CD14-positive monocyte (primary cell): ENCODE data around the gene SMYD3. TPM values are rescaled to one million over a fixed set of nuclear protein-coding genes. Genes with fewer than 3 reads are reported as not detected.

Experiments used
- DNase-seq, 3 donors: peaks; one replicate each; pipeline ENCODE4 v3.0.0-alpha.2; 2011 to 2022
- H2AFZ ChIP-seq: 2 replicates; pipeline ENCODE4 v1.6.0; 2012; ENCODE audit warnings: mild to moderate bottlenecking, low read depth, low read length, inconsistent platforms; ENCODE audit not compliant: insufficient read depth, poor library complexity, severe bottlenecking
- H3K27ac ChIP-seq, 2 donors: 1 replicate in 1 of 2; 2 replicates in 1 of 2; pipeline ENCODE4 v1.5.1; 2012 to 2013; ENCODE audit warnings: low read length in 2 of 2, control low read depth in 1 of 2, inconsistent platforms in 1 of 2, low read depth in 1 of 2, mild to moderate bottlenecking in 1 of 2
- H3K27me3 ChIP-seq, 2 donors: one replicate each; pipeline versions ENCODE4 v1.6.0 to v1.6.1; 2011 to 2013; ENCODE audit warnings: low read length in 2 of 2; ENCODE audit not compliant: control insufficient read depth in 2 of 2, insufficient read depth in 2 of 2
- H3K36me3 ChIP-seq, 2 donors: replicated peaks in 1 of 2; 1 replicate in 1 of 2; 2 replicates in 1 of 2; pipeline versions ENCODE4 v1.5.1 to v1.6.1; 2012 to 2013; ENCODE audit warnings: low read length in 2 of 2, control low read depth in 1 of 2, inconsistent platforms in 1 of 2, mild to moderate bottlenecking in 1 of 2; ENCODE audit not compliant: insufficient read depth in 2 of 2, control insufficient read depth in 1 of 2
- H3K4me1 ChIP-seq, 2 donors: 1 replicate in 1 of 2; 2 replicates in 1 of 2; pipeline versions ENCODE4 v1.5.1 to v1.6.1; 2012 to 2013; ENCODE audit warnings: low read length in 2 of 2, control low read depth in 1 of 2, inconsistent platforms in 1 of 2, mild to moderate bottlenecking in 1 of 2, moderate library complexity in 1 of 2; ENCODE audit not compliant: insufficient read depth in 2 of 2, control insufficient read depth in 1 of 2
- H3K4me2 ChIP-seq: replicated peaks from 2 replicates; pipeline ENCODE3; 2012; ENCODE audit warnings: low read length, moderate library complexity, mild to moderate bottlenecking; ENCODE audit not compliant: poor library complexity, severe bottlenecking; ENCODE audit errors: extremely low read depth
- H3K4me3 ChIP-seq, 3 experiments: fragments of 200-600 bp in 1 of 3; sonication (generic) in 1 of 3; replicated peaks in 1 of 3; 1 replicate in 2 of 3; 2 replicates in 1 of 3; pipeline ENCODE4 v1.5.1; 2011 to 2013; ENCODE audit warnings: low read length in 3 of 3, mild to moderate bottlenecking in 3 of 3, control low read depth in 2 of 3, low read depth in 2 of 3, inconsistent platforms in 1 of 3, moderate library complexity in 1 of 3
- H3K79me2 ChIP-seq: 2 replicates; pipeline ENCODE4 v1.6.0; 2012; ENCODE audit warnings: mild to moderate bottlenecking, control low read depth, inconsistent platforms, low read length, moderate library complexity; ENCODE audit not compliant: insufficient read depth
- H3K9ac ChIP-seq: 2 replicates; pipeline ENCODE4 v1.6.0; 2017; ENCODE audit warnings: low read length, mild to moderate bottlenecking; ENCODE audit not compliant: insufficient read depth, poor library complexity, severe bottlenecking
- H3K9me3 ChIP-seq, 2 donors: replicated peaks in 1 of 2; 1 replicate in 1 of 2; 2 replicates in 1 of 2; pipeline versions ENCODE4 v1.5.1 to v1.6.1; 2012 to 2013; ENCODE audit warnings: low read length in 2 of 2, control low read depth in 1 of 2; ENCODE audit not compliant: control insufficient read depth in 1 of 2, insufficient read depth in 1 of 2
- H4K20me1 ChIP-seq: 2 replicates; pipeline ENCODE4 v1.6.0; 2012; ENCODE audit warnings: mild to moderate bottlenecking, low read length, control low read depth, moderate library complexity; ENCODE audit not compliant: insufficient read depth
- H3K27ac Mint-ChIP-seq, 7 donors: one replicate each; pipeline ENCODE4 v1.8.0; 2020; ENCODE audit warnings: mild to moderate bottlenecking in 7 of 7, mixed read lengths in 7 of 7, moderate library complexity in 6 of 7, inconsistent platforms in 2 of 7
- H3K27me3 Mint-ChIP-seq, 3 donors: one replicate each; pipeline ENCODE4 v1.8.0; 2021 to 2022; ENCODE audit warnings: low read depth in 3 of 3, mild to moderate bottlenecking in 3 of 3, mixed read lengths in 3 of 3, moderate library complexity in 3 of 3, inconsistent platforms in 1 of 3
- H3K36me3 Mint-ChIP-seq, 2 donors: one replicate each; pipeline ENCODE4 v1.8.0; 2020; ENCODE audit warnings: mixed read lengths in 2 of 2, inconsistent platforms in 1 of 2, mild to moderate bottlenecking in 1 of 2
- H3K4me1 Mint-ChIP-seq: one replicate; pipeline ENCODE4 v1.8.0; 2020; ENCODE audit warnings: mild to moderate bottlenecking, mixed read lengths
- H3K4me3 Mint-ChIP-seq, 2 donors: one replicate each; pipeline ENCODE4 v1.8.0; 2020; ENCODE audit warnings: mild to moderate bottlenecking in 2 of 2, mixed read lengths in 2 of 2, moderate library complexity in 1 of 2
- H3K9me3 Mint-ChIP-seq, 7 donors: one replicate each; pipeline ENCODE4 v1.8.0; 2020 to 2022; ENCODE audit warnings: mixed read lengths in 7 of 7, mild to moderate bottlenecking in 6 of 7, moderate library complexity in 6 of 7, inconsistent platforms in 2 of 7
- WGBS: methylation state at CpG from one replicate; pipeline ENCODE4 v1.1.5; 2013; ENCODE audit warnings: missing lambda C conversion rate; ENCODE audit not compliant: insufficient coverage; 5-methylcytosine and 5-hydroxymethylcytosine counted together
- intact Hi-C, 2 donors: fragments of 100-400 bp; cut with micrococcal nuclease; formaldehyde crosslinking; loops; one replicate each; pipeline versions ENCODE4 v1.15.0 to v1.15.1; 2023
- polyA plus RNA-seq, 3 donors: library from polyadenylated mRNA; depleted of rRNA in 1 of 3; unstranded in 2 of 3; stranded (reverse) in 1 of 3; fragments of 300-500 nt in 2 of 3; fragments of >200 nt in 1 of 3; fragmentation: Illumina TruSeq in 2 of 3; gene quantifications; 1 replicate in 2 of 3; 2 replicates in 1 of 3; pipeline ENCODE4 v1.2.3, GENCODE V29; 2012 to 2021
- TF ChIP-seq, protein P1 (sequence below): fragments of 200-600 bp; IDR thresholded peaks from one replicate; pipeline ENCODE4 v1.8.0; 2022; ENCODE audit warnings: antibody characterized with exemption, mild to moderate bottlenecking

SMYD3 gene
- polyA plus RNA-seq, 3 donors: 2.7 to 8.4 (median 4.0) TPM

DNA sequence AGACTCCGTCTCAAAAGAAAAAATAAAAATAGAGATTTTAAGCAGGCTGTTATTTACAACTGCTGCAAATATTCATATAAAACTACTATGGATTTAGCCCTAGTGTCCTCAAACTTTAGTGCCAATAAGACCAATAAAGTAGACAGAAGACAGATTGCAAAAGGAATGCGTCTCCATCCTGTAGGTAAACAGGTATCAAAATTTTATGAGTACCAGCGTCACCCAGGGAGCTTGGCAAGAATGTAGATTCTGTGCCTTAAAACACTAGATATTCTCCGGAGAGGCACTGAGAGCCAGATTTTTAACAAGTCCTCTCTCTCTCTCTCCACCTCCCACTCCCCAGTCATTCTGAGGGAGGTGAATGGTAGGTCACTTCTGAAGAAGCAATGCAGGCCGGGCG lies 18.4 kb downstream of the SMYD3 start:
- Histone ChIP-seq H3K27ac (no peak overlapping the region), H3K9me3 (no peaks in the 10 kb centered on the region), H3K4me2 (no peak overlapping the region), H4K20me1 (no peaks in the 10 kb centered on the region), H3K36me3 (no peaks in the 10 kb centered on the region), H3K4me1 (no peaks in the 10 kb centered on the region), H3K27me3 (no peaks in the 10 kb centered on the region), H3K79me2 (no peaks in the 10 kb centered on the region), H2AFZ (no peak overlapping the region), H3K9ac (no peak overlapping the region), H3K4me3 (no peak overlapping the region)
- H3K4me1 Mint-ChIP-seq: peaks cover 2% of the 10 kb centered on the region
- H3K27me3 Mint-ChIP-seq: peaks cover 0 to 2% (median 0%) of the 10 kb centered on the region in 3 donors
- WGBS: 100% methylated on average over 1 of the region's 6 CpGs
- TF ChIP-seq, protein P1, sequence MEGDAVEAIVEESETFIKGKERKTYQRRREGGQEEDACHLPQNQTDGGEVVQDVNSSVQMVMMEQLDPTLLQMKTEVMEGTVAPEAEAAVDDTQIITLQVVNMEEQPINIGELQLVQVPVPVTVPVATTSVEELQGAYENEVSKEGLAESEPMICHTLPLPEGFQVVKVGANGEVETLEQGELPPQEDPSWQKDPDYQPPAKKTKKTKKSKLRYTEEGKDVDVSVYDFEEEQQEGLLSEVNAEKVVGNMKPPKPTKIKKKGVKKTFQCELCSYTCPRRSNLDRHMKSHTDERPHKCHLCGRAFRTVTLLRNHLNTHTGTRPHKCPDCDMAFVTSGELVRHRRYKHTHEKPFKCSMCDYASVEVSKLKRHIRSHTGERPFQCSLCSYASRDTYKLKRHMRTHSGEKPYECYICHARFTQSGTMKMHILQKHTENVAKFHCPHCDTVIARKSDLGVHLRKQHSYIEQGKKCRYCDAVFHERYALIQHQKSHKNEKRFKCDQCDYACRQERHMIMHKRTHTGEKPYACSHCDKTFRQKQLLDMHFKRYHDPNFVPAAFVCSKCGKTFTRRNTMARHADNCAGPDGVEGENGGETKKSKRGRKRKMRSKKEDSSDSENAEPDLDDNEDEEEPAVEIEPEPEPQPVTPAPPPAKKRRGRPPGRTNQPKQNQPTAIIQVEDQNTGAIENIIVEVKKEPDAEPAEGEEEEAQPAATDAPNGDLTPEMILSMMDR: no peak
- H3K27ac Mint-ChIP-seq: peak overlapping the region in 2 of 7 donors; percentile 50 to 52
- no peaks in the 10 kb centered on the region for H3K9me3 Mint-ChIP-seq
- H3K36me3 Mint-ChIP-seq: no peaks in the 10 kb centered on the region
- no peak for DNase-seq
- intact Hi-C loops: no loop called here
- no peak overlapping the region for H3K4me3 Mint-ChIP-seq

DNA sequence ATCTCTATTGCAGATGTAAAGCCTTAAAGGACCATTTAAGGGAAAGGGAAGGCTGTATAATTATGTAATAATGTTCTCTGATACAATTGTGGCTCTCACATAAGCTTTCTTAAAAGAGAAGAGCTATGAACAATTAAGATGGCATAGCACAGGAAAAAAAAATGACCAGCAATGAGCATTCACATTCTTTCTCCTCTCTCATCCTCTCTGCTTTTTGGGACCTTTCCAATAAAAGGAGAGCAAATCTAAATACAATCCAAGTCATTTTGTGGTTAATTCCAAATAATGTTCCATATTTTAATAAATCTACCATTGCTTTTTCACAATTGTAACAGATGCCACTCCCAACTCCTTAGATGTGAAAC lies 23.5 kb downstream of the SMYD3 start:
- H3K27me3 Mint-ChIP-seq: peaks cover 0 to 2% (median 0%) of the 10 kb centered on the region in 3 donors
- H3K4me3 Mint-ChIP-seq: no peak overlapping the region
- H3K79me2 ChIP-seq: no peaks in the 10 kb centered on the region
- TF ChIP-seq, protein P1: no peak
- H3K4me1 Mint-ChIP-seq: peaks cover 13% of the 10 kb centered on the region
- H3K4me1 ChIP-seq: no peaks in the 10 kb centered on the region
- no peaks in the 10 kb centered on the region for H3K9me3 Mint-ChIP-seq
- no peak for DNase-seq
- no peaks in the 10 kb centered on the region for H4K20me1 ChIP-seq
- H3K4me2 ChIP-seq: no peak overlapping the region
- no peaks in the 10 kb centered on the region for H3K27me3 ChIP-seq
- intact Hi-C loops: no loop called here
- H2AFZ ChIP-seq: no peak overlapping the region
- H3K9me3 ChIP-seq: no peaks in the 10 kb centered on the region
- no peaks in the 10 kb centered on the region for H3K36me3 ChIP-seq
- no peak overlapping the region for H3K4me3 ChIP-seq
- no peak overlapping the region for H3K9ac ChIP-seq
- no peak overlapping the region for H3K27ac ChIP-seq
- no peaks in the 10 kb centered on the region for H3K36me3 Mint-ChIP-seq
- H3K27ac Mint-ChIP-seq: no peak overlapping the region
